ENCODE results near the gene CACNA1C. TPM values are rescaled to one million over a fixed set of nuclear protein-coding genes. Genes with fewer than 3 reads are reported as not detected.

CACNA1C gene
- total and polyA plus RNA-seq, 4 donors: 4.3 to 114 (median 46.3) TPM

GRCh38 chr12:2274733-2275132 lies 221.9 kb downstream of the CACNA1C start:
- Histone ChIP-seq H3K9me3 (ENCODE audit: control insufficient read depth, low read length) (no peaks in the 10 kb centered on the region), H3K4me3 (ENCODE audit: low read length in 2 of 2) (no peak overlapping the region), H3K36me3 (ENCODE audit: control insufficient read depth in 1 of 2, insufficient read depth in 2 of 2, low read length in 1 of 2) (no peaks in the 10 kb centered on the region), H3K4me1 (ENCODE audit: control insufficient read depth in 1 of 2, insufficient read depth in 2 of 2, low read length in 2 of 2) (no peaks in the 10 kb centered on the region), H3K27me3 (ENCODE audit: control insufficient read depth in 1 of 2, insufficient read depth in 2 of 2, low read length in 1 of 2) (no peaks in the 10 kb centered on the region), H3K27ac (ENCODE audit: low read depth in 1 of 2, low read length in 2 of 2) (no peak overlapping the region)
- DNase-seq (no peak), ATAC-seq (ENCODE audit: low FRiP score) (no peak)
- intact Hi-C loops (cut with DNase I): loop anchor here in 1 of 2 donors (5.0 to 10.0 kb wide), 2 partner anchors 217 to 480 kb away; no protein-coding TSS in a partner anchor
- WGBS, 2 donors: 77 to 83% methylated on average over 7 of the region's 7 CpGs

DNA sequence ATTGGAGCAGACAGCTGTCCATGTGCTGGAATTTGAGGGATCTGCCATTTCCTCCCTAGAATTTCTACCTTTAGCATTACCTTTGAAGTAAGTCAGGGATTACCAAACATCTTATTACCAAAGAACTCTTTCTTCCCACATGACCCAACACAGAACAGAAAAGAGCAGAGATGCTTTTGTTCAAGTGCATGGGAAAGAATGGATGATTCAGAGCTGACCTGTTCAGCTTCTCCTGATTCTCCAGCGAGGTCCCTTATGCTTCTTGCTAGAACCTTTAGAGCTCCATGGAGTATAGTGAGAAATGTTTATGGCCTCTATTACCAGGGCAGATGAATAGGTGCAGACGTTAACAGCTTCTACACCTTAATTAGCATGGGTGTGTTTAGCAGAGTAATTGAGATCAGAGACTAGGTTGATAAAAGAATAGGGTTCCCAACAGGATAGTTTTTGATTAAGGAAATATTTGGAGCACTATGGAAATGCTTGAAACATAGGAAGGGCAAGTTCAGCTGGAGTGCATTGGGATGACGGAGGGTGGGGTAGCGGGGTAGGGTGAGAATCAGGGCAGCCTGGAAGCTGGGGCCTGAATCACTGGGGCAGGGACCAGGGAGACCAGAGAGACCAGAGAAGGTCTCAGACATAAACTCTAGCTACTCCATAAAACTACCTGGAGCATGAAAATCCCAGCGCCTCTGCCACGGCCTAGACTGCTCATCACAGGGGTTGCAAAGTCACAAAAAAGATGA lies 223.7 kb downstream of the CACNA1C start:
- intact Hi-C loops (cut with DNase I): loop anchor here in 1 of 2 donors (10.0 kb wide), 1 partner anchor 482 kb away; no protein-coding TSS in a partner anchor
- 92% methylated on average over 6 of the region's 6 CpGs for WGBS, 2 donors
- Histone ChIP-seq H3K27ac (ENCODE audit: low read depth in 1 of 2, low read length in 2 of 2) (peak overlapping the region in 1 of 2 donors; percentile 10), H3K27me3 (ENCODE audit: control insufficient read depth in 1 of 2, insufficient read depth in 2 of 2, low read length in 1 of 2) (no peaks in the 10 kb centered on the region), H3K36me3 (ENCODE audit: control insufficient read depth in 1 of 2, insufficient read depth in 2 of 2, low read length in 1 of 2) (no peaks in the 10 kb centered on the region), H3K4me1 (ENCODE audit: control insufficient read depth in 1 of 2, insufficient read depth in 2 of 2, low read length in 2 of 2) (no peaks in the 10 kb centered on the region), H3K9me3 (ENCODE audit: control insufficient read depth, low read length) (no peaks in the 10 kb centered on the region), H3K4me3 (ENCODE audit: low read length in 2 of 2) (no peak overlapping the region)
- DNase-seq (no peak), ATAC-seq (ENCODE audit: low FRiP score) (no peak)

GRCh38 chr12:2277492-2278155 lies 224.8 kb downstream of the CACNA1C start:
- no peak overlapping the region for H3K27ac ChIP-seq (ENCODE audit: low read depth in 1 of 2, low read length in 2 of 2)
- H3K9me3 ChIP-seq (ENCODE audit: control insufficient read depth, low read length): no peaks in the 10 kb centered on the region
- no peak overlapping the region for H3K4me3 ChIP-seq (ENCODE audit: low read length in 2 of 2)
- no peaks in the 10 kb centered on the region for H3K36me3 ChIP-seq (ENCODE audit: control insufficient read depth in 1 of 2, insufficient read depth in 2 of 2, low read length in 1 of 2)
- intact Hi-C loops (cut with DNase I): loop anchor here in 1 of 2 donors (10.0 kb wide), 1 partner anchor 483 kb away; no protein-coding TSS in a partner anchor
- DNase-seq: no peak
- no peaks in the 10 kb centered on the region for H3K4me1 ChIP-seq (ENCODE audit: control insufficient read depth in 1 of 2, insufficient read depth in 2 of 2, low read length in 2 of 2)
- no peak for ATAC-seq (ENCODE audit: low FRiP score)
- WGBS, 2 donors: 72 to 82% methylated on average over 6 of the region's 6 CpGs
- no peaks in the 10 kb centered on the region for H3K27me3 ChIP-seq (ENCODE audit: control insufficient read depth in 1 of 2, insufficient read depth in 2 of 2, low read length in 1 of 2)

GRCh38 chr12:2281446-2281845 lies 228.7 kb downstream of the CACNA1C start:
- 95 to 98% methylated on average over 1 of the region's 1 CpG for WGBS, 2 donors
- intact Hi-C loops (cut with DNase I): loop anchor here in 1 of 2 donors (10.0 kb wide), 1 partner anchor 303 kb away; no protein-coding TSS in a partner anchor

GRCh38 chr12:2282318-2282717 lies 229.5 kb downstream of the CACNA1C start:
- Histone ChIP-seq H3K4me3 (ENCODE audit: low read length in 2 of 2) (no peak overlapping the region), H3K27ac (ENCODE audit: low read depth in 1 of 2, low read length in 2 of 2) (no peak overlapping the region), H3K27me3 (ENCODE audit: control insufficient read depth in 1 of 2, insufficient read depth in 2 of 2, low read length in 1 of 2) (no peaks in the 10 kb centered on the region), H3K36me3 (ENCODE audit: control insufficient read depth in 1 of 2, insufficient read depth in 2 of 2, low read length in 1 of 2) (no peaks in the 10 kb centered on the region), H3K4me1 (ENCODE audit: control insufficient read depth in 1 of 2, insufficient read depth in 2 of 2, low read length in 2 of 2) (peaks cover 3 to 10% of the 10 kb centered on the region in 2 donors), H3K9me3 (ENCODE audit: control insufficient read depth, low read length) (no peaks in the 10 kb centered on the region)
- 73 to 74% methylated on average over 6 of the region's 6 CpGs for WGBS, 2 donors
- intact Hi-C loops (cut with DNase I): loop anchor here in 1 of 2 donors (10.0 kb wide), 1 partner anchor 302 kb away; no protein-coding TSS in a partner anchor
- no peak for DNase-seq
- no peak for ATAC-seq (ENCODE audit: low FRiP score)

More at GRCh38 chr12:2281446-2281845, 228.7 kb downstream of the CACNA1C start:
- Histone ChIP-seq H3K4me1 (ENCODE audit: control insufficient read depth in 1 of 2, insufficient read depth in 2 of 2, low read length in 2 of 2) (peaks cover 0 to 10% of the 10 kb centered on the region in 2 donors), H3K4me3 (ENCODE audit: low read length in 2 of 2) (no peak overlapping the region), H3K27ac (ENCODE audit: low read depth in 1 of 2, low read length in 2 of 2) (no peak overlapping the region), H3K36me3 (ENCODE audit: control insufficient read depth in 1 of 2, insufficient read depth in 2 of 2, low read length in 1 of 2) (no peaks in the 10 kb centered on the region), H3K9me3 (ENCODE audit: control insufficient read depth, low read length) (no peaks in the 10 kb centered on the region), H3K27me3 (ENCODE audit: control insufficient read depth in 1 of 2, insufficient read depth in 2 of 2, low read length in 1 of 2) (no peaks in the 10 kb centered on the region)
- ATAC-seq (ENCODE audit: low FRiP score): no peak
- DNase-seq: no peak

DNA sequence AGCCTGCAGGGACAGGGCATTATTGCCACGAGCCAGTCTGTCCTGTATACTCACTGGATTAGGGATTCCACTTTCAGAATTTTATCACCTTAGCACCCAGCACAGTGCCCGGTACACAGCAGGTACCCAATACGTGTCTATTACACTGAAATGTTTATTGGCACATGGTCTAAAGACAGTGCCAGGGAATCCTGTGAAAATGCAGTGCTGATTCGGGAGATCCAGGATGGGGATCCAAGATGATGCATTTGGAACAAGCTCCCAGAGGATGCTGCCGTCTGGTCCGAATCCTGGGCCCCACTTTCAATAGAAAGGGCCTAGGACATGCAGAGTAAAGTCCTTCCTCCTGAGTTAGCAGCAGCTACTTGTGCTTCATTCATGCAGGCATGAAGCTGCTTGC lies 230.7 kb downstream of the CACNA1C start:
- no peak for ATAC-seq (ENCODE audit: low FRiP score)
- Histone ChIP-seq H3K27ac (ENCODE audit: low read depth in 1 of 2, low read length in 2 of 2) (peak overlapping the region in 1 of 2 donors; percentile 68), H3K27me3 (ENCODE audit: control insufficient read depth in 1 of 2, insufficient read depth in 2 of 2, low read length in 1 of 2) (no peaks in the 10 kb centered on the region), H3K4me1 (ENCODE audit: control insufficient read depth in 1 of 2, insufficient read depth in 2 of 2, low read length in 2 of 2) (peaks cover 3 to 19% of the 10 kb centered on the region in 2 donors), H3K36me3 (ENCODE audit: control insufficient read depth in 1 of 2, insufficient read depth in 2 of 2, low read length in 1 of 2) (no peaks in the 10 kb centered on the region), H3K9me3 (ENCODE audit: control insufficient read depth, low read length) (no peaks in the 10 kb centered on the region), H3K4me3 (ENCODE audit: low read length in 2 of 2) (no peak overlapping the region)
- DNase-seq: no peak
- WGBS, 2 donors: 63 to 70% methylated on average over 6 of the region's 6 CpGs
- intact Hi-C loops (cut with DNase I): loop anchor here in 1 of 2 donors (10.0 kb wide), 1 partner anchor 301 kb away; no protein-coding TSS in a partner anchor

GRCh38 chr12:2283916-2284315 lies 231.1 kb downstream of the CACNA1C start:
- DNase-seq (peak in 1 of 2 donors; percentile 75), ATAC-seq (ENCODE audit: low FRiP score) (peak; percentile 37)
- Histone ChIP-seq H3K4me1 (ENCODE audit: control insufficient read depth in 1 of 2, insufficient read depth in 2 of 2, low read length in 2 of 2) (peaks cover 3 to 20% of the 10 kb centered on the region in 2 donors), H3K27ac (ENCODE audit: low read depth in 1 of 2, low read length in 2 of 2) (peak overlapping the region in 1 of 2 donors; percentile 68), H3K9me3 (ENCODE audit: control insufficient read depth, low read length) (no peaks in the 10 kb centered on the region), H3K4me3 (ENCODE audit: low read length in 2 of 2) (no peak overlapping the region), H3K27me3 (ENCODE audit: control insufficient read depth in 1 of 2, insufficient read depth in 2 of 2, low read length in 1 of 2) (no peaks in the 10 kb centered on the region), H3K36me3 (ENCODE audit: control insufficient read depth in 1 of 2, insufficient read depth in 2 of 2, low read length in 1 of 2) (no peaks in the 10 kb centered on the region)
- 6 to 7% methylated on average over 10 of the region's 10 CpGs for WGBS, 2 donors
- intact Hi-C loops (cut with DNase I): loop anchor here in 1 of 2 donors (10.0 kb wide), 1 partner anchor 301 kb away; no protein-coding TSS in a partner anchor

- H3K4me1 ChIP-seq (ENCODE audit: control insufficient read depth in 1 of 2, insufficient read depth in 2 of 2, low read length in 2 of 2): peaks cover 3 to 20% of the 10 kb centered on the region in 2 donors
- H3K27ac ChIP-seq (ENCODE audit: low read depth in 1 of 2, low read length in 2 of 2): peak overlapping the region in 1 of 2 donors; percentile 60
- WGBS, 2 donors: 20 to 24% methylated on average over 10 of the region's 10 CpGs
- H3K4me3 ChIP-seq (ENCODE audit: low read length in 2 of 2): no peak overlapping the region
- ATAC-seq (ENCODE audit: low FRiP score) (peak; percentile 59), DNase-seq (no peak)
- H3K27me3 ChIP-seq (ENCODE audit: control insufficient read depth in 1 of 2, insufficient read depth in 2 of 2, low read length in 1 of 2): no peaks in the 10 kb centered on the region
- H3K9me3 ChIP-seq (ENCODE audit: control insufficient read depth, low read length): no peaks in the 10 kb centered on the region
- H3K36me3 ChIP-seq (ENCODE audit: control insufficient read depth in 1 of 2, insufficient read depth in 2 of 2, low read length in 1 of 2): no peaks in the 10 kb centered on the region
- intact Hi-C loops (cut with DNase I): loop anchor here in 1 of 2 donors (10.0 kb wide), 1 partner anchor 300 kb away; no protein-coding TSS in a partner anchor
Measured at GRCh38 chr12:2284321-2284813, 231.6 kb downstream of the CACNA1C start.
